GM12878 (cell line): ENCODE measurements around the gene ZNF100.

Experiments used
- CHD1 ChIP-seq: IDR thresholded peaks from 2 replicates; pipeline ENCODE4 v1.6.1; 2012; ENCODE audit warnings: low read depth, low read length, improper control_type of control experiment
- RCOR1 ChIP-seq: conservative IDR thresholded peaks from 2 replicates; pipeline ENCODE4 v1.6.1; 2012; ENCODE audit warnings: low read depth, low read length, improper control_type of control experiment
- USF2 ChIP-seq: IDR thresholded peaks from 2 replicates; pipeline ENCODE4 v1.6.1; 2011; ENCODE audit warnings: low read depth, low read length, improper control_type of control experiment, borderline replicate concordance

DNA sequence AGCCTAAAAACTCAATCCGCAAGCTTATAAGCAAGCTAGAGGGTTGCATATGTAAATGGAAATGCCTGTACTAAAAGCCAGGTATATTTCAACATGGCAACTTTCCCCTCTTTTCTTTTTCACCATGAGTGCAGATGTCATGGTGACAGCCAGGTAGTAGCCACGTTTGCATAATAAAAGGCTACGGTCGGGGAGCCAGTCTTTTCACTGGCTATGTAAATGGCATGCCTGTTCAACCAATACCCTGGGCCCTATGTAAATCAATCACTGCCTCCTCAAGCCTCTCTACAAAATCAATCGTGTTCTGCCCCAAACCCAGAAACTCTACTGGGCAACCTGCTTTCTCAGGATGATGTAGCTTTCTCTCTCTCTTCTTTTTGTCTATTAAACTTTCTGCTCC is 87.4 kb downstream of the ZNF100 start:
- TF ChIP-seq USF2: no peak
- no peak for TF ChIP-seq RCOR1
- TF ChIP-seq CHD1: no peak
